ENCODE results near the gene CAMK2B.

DNA sequence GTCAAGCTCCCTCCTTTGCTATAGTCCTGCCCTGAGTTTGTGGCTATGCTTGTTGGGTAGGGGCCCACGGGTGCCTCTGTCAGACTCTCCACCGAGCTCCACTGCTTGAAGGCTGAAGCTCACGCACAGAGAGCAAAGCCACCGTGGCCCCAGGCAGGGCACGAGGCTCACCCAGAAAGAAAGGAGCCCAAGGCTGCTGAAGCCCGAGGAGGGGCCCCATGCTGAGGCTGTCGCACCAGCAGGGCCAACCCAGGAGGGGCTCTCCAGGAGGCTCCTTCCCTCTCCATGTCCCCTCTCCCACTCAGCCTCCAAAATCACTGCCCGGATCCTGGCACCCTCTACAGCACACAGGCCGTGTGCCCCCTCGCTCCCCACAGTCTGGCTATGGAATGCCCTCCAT lies 74.1 kb downstream of the CAMK2B start:
- TF ChIP-seq SIN3A (IDR thresholded peaks at IDR 0.05; ENCODE audit: low read depth) (no peak), ZNF274 (IDR thresholded peaks at IDR 0.05; ENCODE audit: low read depth, low read length) (no peak), EZH2 (IDR thresholded peaks at IDR 0.05) (no peak), CTCF (IDR thresholded peaks at IDR 0.05 in 2 of 3, conservative IDR thresholded peaks at IDR 0.05 in 1 of 3; ENCODE audit: borderline replicate concordance in 1 of 3, insufficient read depth in 1 of 3, low read depth in 2 of 3, low read length in 2 of 3) (no peak), POLR2A (IDR thresholded peaks at IDR 0.05; ENCODE audit: borderline replicate concordance, extremely low read depth, insufficient read depth, insufficient read length) (no peak), POLR2AphosphoS5 (IDR thresholded peaks at IDR 0.05; ENCODE audit: low read depth, low read length) (no peak), SP1 (IDR thresholded peaks at IDR 0.05; ENCODE audit: low read depth) (no peak), RAD21 (IDR thresholded peaks at IDR 0.05; ENCODE audit: low read depth) (no peak), ZBTB33 (IDR thresholded peaks at IDR 0.05; ENCODE audit: extremely low read depth, insufficient replicate concordance, low read length) (no peak)
